GM19328 (cell line): ENCODE data around the gene TRHDE.

Source experiments
- ATAC-seq: cut with Tn5 transposase; IDR thresholded peaks from one replicate; pipeline ENCODE4 v1.9.1; 2021; ENCODE audit warnings: mild to moderate bottlenecking, moderate library complexity; ENCODE audit not compliant: unreplicated experiment

The TRHDE gene

GRCh38 chr12:72433298-72433697 is 161.1 kb downstream of the TRHDE start:
- ATAC-seq: no peak

GRCh38 chr12:72434999-72435398 is 162.8 kb downstream of the TRHDE start:
- no peak for ATAC-seq

- ATAC-seq: no peak
These were observed 170.0 kb downstream of the TRHDE start for GRCh38 chr12:72442217-72442616.

- no peak for ATAC-seq
These were observed 172.0 kb downstream of the TRHDE start for GRCh38 chr12:72444125-72444524.

- no peak for ATAC-seq
These were observed 172.4 kb downstream of the TRHDE start for GRCh38 chr12:72444566-72444965.

GRCh38 chr12:72448089-72448488 is 175.9 kb downstream of the TRHDE start:
- ATAC-seq: no peak

GRCh38 chr12:72448805-72449204 is 176.6 kb downstream of the TRHDE start:
- ATAC-seq: no peak

- no peak for ATAC-seq
These were observed 180.9 kb downstream of the TRHDE start for GRCh38 chr12:72453066-72453465.

- ATAC-seq: no peak
These were observed 181.4 kb downstream of the TRHDE start for GRCh38 chr12:72453550-72453949.

- ATAC-seq: no peak
These were observed 192.3 kb downstream of the TRHDE start for GRCh38 chr12:72464471-72464870.

- ATAC-seq: no peak
These were observed 193.0 kb downstream of the TRHDE start for GRCh38 chr12:72465155-72465554.

- no peak for ATAC-seq
These were observed 193.9 kb downstream of the TRHDE start for GRCh38 chr12:72465940-72466630.

GRCh38 chr12:72467985-72468384 is 195.8 kb downstream of the TRHDE start:
- ATAC-seq: no peak

- no peak for ATAC-seq
These were observed 196.3 kb downstream of the TRHDE start for GRCh38 chr12:72468505-72468904.

GRCh38 chr12:72471806-72472205 is 199.6 kb downstream of the TRHDE start:
- no peak for ATAC-seq

GRCh38 chr12:72472350-72472749 is 200.2 kb downstream of the TRHDE start:
- ATAC-seq: no peak

GRCh38 chr12:72476301-72476700 is 204.1 kb downstream of the TRHDE start:
- ATAC-seq: no peak

- no peak for ATAC-seq
These were observed 213.0 kb downstream of the TRHDE start for GRCh38 chr12:72485017-72485701.

GRCh38 chr12:72491426-72491825 is 219.3 kb downstream of the TRHDE start:
- no peak for ATAC-seq

- no peak for ATAC-seq
These were observed 221.2 kb downstream of the TRHDE start for GRCh38 chr12:72493407-72493806.

- ATAC-seq: no peak
These were observed 226.2 kb downstream of the TRHDE start for GRCh38 chr12:72498354-72498753.

GRCh38 chr12:72499244-72499643 is 227.1 kb downstream of the TRHDE start:
- ATAC-seq: no peak

GRCh38 chr12:72502546-72502945 is 230.4 kb downstream of the TRHDE start:
- ATAC-seq: no peak
